ENCODE data around the gene FBXL15.

FBXL15 gene

GRCh38 chr10:102424916-102425315 is 4.3 kb downstream of the FBXL15 start:
- Histone ChIP-seq H3K9ac (ENCODE audit: low read length in 5 of 5) (no peak overlapping the region), H3K4me1 (ENCODE audit: control insufficient read depth in 5 of 5, insufficient read depth in 5 of 5, low read length in 5 of 5) (peaks cover 3 to 33% (median 30%) of the 10 kb centered on the region in 5 donors), H3K36me3 (ENCODE audit: control insufficient read depth in 5 of 5, insufficient read depth in 5 of 5, low read length in 5 of 5) (peaks cover 0 to 22% (median 19%) of the 10 kb centered on the region in 5 donors), H3K4me3 (ENCODE audit: low read depth in 1 of 5, low read length in 5 of 5) (no peak overlapping the region), H3K9me3 (ENCODE audit: control insufficient read depth in 5 of 5, low read length in 5 of 5) (no peaks in the 10 kb centered on the region), H3K27ac (ENCODE audit: low read depth, low read length) (no peak overlapping the region), H3K27me3 (ENCODE audit: control insufficient read depth in 5 of 5, insufficient read depth in 4 of 5, low read length in 5 of 5) (no peaks in the 10 kb centered on the region)

GRCh38 chr10:102425444-102425843 is 4.8 kb downstream of the FBXL15 start:
- Histone ChIP-seq H3K9me3 (ENCODE audit: control insufficient read depth in 5 of 5, low read length in 5 of 5) (no peaks in the 10 kb centered on the region), H3K27me3 (ENCODE audit: control insufficient read depth in 5 of 5, insufficient read depth in 4 of 5, low read length in 5 of 5) (no peaks in the 10 kb centered on the region), H3K4me3 (ENCODE audit: low read depth in 1 of 5, low read length in 5 of 5) (no peak overlapping the region), H3K9ac (ENCODE audit: low read length in 5 of 5) (no peak overlapping the region), H3K36me3 (ENCODE audit: control insufficient read depth in 5 of 5, insufficient read depth in 5 of 5, low read length in 5 of 5) (peaks cover 0 to 22% (median 19%) of the 10 kb centered on the region in 5 donors), H3K27ac (ENCODE audit: low read depth, low read length) (no peak overlapping the region), H3K4me1 (ENCODE audit: control insufficient read depth in 5 of 5, insufficient read depth in 5 of 5, low read length in 5 of 5) (peaks cover 3 to 28% (median 25%) of the 10 kb centered on the region in 5 donors)

- no peaks in the 10 kb centered on the region for H3K9me3 ChIP-seq (ENCODE audit: control insufficient read depth in 5 of 5, low read length in 5 of 5)
- no peak overlapping the region for H3K9ac ChIP-seq (ENCODE audit: low read length in 5 of 5)
- H3K4me3 ChIP-seq (ENCODE audit: low read depth in 1 of 5, low read length in 5 of 5), result no peak overlapping the region
- H3K27ac ChIP-seq (ENCODE audit: low read depth, low read length), result no peak overlapping the region
- peaks cover 0 to 22% (median 19%) of the 10 kb centered on the region in 5 donors for H3K36me3 ChIP-seq (ENCODE audit: control insufficient read depth in 5 of 5, insufficient read depth in 5 of 5, low read length in 5 of 5)
- H3K27me3 ChIP-seq (ENCODE audit: control insufficient read depth in 5 of 5, insufficient read depth in 4 of 5, low read length in 5 of 5), result no peaks in the 10 kb centered on the region
- H3K4me1 ChIP-seq (ENCODE audit: control insufficient read depth in 5 of 5, insufficient read depth in 5 of 5, low read length in 5 of 5), result peaks cover 8 to 25% (median 24%) of the 10 kb centered on the region in 5 donors
These were observed 6.2 kb downstream of the FBXL15 start for GRCh38 chr10:102426803-102427287.

- no peak overlapping the region for H3K4me3 ChIP-seq (ENCODE audit: low read depth in 1 of 5, low read length in 5 of 5)
- H3K9ac ChIP-seq (ENCODE audit: low read length in 5 of 5), result no peak overlapping the region
- H3K36me3 ChIP-seq (ENCODE audit: control insufficient read depth in 5 of 5, insufficient read depth in 5 of 5, low read length in 5 of 5), result peaks cover 0 to 6% (median 6%) of the 10 kb centered on the region in 5 donors
- no peaks in the 10 kb centered on the region for H3K9me3 ChIP-seq (ENCODE audit: control insufficient read depth in 5 of 5, low read length in 5 of 5)
- H3K27ac ChIP-seq (ENCODE audit: low read depth, low read length), result no peak overlapping the region
- peaks cover 6 to 23% (median 17%) of the 10 kb centered on the region in 5 donors for H3K4me1 ChIP-seq (ENCODE audit: control insufficient read depth in 5 of 5, insufficient read depth in 5 of 5, low read length in 5 of 5)
- H3K27me3 ChIP-seq (ENCODE audit: control insufficient read depth in 5 of 5, insufficient read depth in 4 of 5, low read length in 5 of 5), result peaks cover 0 to 8% (median 2%) of the 10 kb centered on the region in 5 donors
These were observed 8.8 kb downstream of the FBXL15 start for GRCh38 chr10:102429468-102429867.

GRCh38 chr10:102431452-102432124 is 11.0 kb downstream of the FBXL15 start:
- Histone ChIP-seq H3K36me3 (ENCODE audit: control insufficient read depth in 5 of 5, insufficient read depth in 5 of 5, low read length in 5 of 5) (no peaks in the 10 kb centered on the region), H3K27me3 (ENCODE audit: control insufficient read depth in 5 of 5, insufficient read depth in 4 of 5, low read length in 5 of 5) (peaks cover 0 to 21% (median 12%) of the 10 kb centered on the region in 5 donors), H3K9ac (ENCODE audit: low read length in 5 of 5) (peak overlapping the region; percentile 73 to 98 (median 88)), H3K4me3 (ENCODE audit: low read depth in 1 of 5, low read length in 5 of 5) (peak overlapping the region; percentile 88 to 96 (median 89)), H3K27ac (ENCODE audit: low read depth, low read length) (peak overlapping the region; percentile 70), H3K4me1 (ENCODE audit: control insufficient read depth in 5 of 5, insufficient read depth in 5 of 5, low read length in 5 of 5) (peaks cover 6 to 33% (median 21%) of the 10 kb centered on the region in 5 donors), H3K9me3 (ENCODE audit: control insufficient read depth in 5 of 5, low read length in 5 of 5) (no peaks in the 10 kb centered on the region)

GRCh38 chr10:102432162-102432950 is 11.7 kb downstream of the FBXL15 start, which contains the start of gene CUEDC2:
CUEDC2 (minus strand) TSS chr10:102432574; CDS start chr10:102425188, 7,386 bp downstream.
- Histone ChIP-seq H3K36me3 (ENCODE audit: control insufficient read depth in 5 of 5, insufficient read depth in 5 of 5, low read length in 5 of 5) (no peaks in the 10 kb centered on the region), H3K4me3 (ENCODE audit: low read depth in 1 of 5, low read length in 5 of 5) (peak within 1 kb of the TSS; percentile 88 to 96 (median 89)), H3K27ac (ENCODE audit: low read depth, low read length) (peak within 1 kb of the TSS; percentile 70), H3K9me3 (ENCODE audit: control insufficient read depth in 5 of 5, low read length in 5 of 5) (no peaks in the 10 kb centered on the region), H3K4me1 (ENCODE audit: control insufficient read depth in 5 of 5, insufficient read depth in 5 of 5, low read length in 5 of 5) (peaks cover 6 to 33% (median 21%) of the 10 kb centered on the region in 5 donors), H3K27me3 (ENCODE audit: control insufficient read depth in 5 of 5, insufficient read depth in 4 of 5, low read length in 5 of 5) (peaks cover 0 to 22% (median 12%) of the 10 kb centered on the region in 5 donors), H3K9ac (ENCODE audit: low read length in 5 of 5) (peak within 1 kb of the TSS; percentile 73 to 98 (median 88))

- peaks cover 6 to 33% (median 21%) of the 10 kb centered on the region in 5 donors for H3K4me1 ChIP-seq (ENCODE audit: control insufficient read depth in 5 of 5, insufficient read depth in 5 of 5, low read length in 5 of 5)
- no peaks in the 10 kb centered on the region for H3K9me3 ChIP-seq (ENCODE audit: control insufficient read depth in 5 of 5, low read length in 5 of 5)
- no peak overlapping the region for H3K9ac ChIP-seq (ENCODE audit: low read length in 5 of 5)
- H3K27me3 ChIP-seq (ENCODE audit: control insufficient read depth in 5 of 5, insufficient read depth in 4 of 5, low read length in 5 of 5), result peaks cover 0 to 22% (median 12%) of the 10 kb centered on the region in 5 donors
- H3K36me3 ChIP-seq (ENCODE audit: control insufficient read depth in 5 of 5, insufficient read depth in 5 of 5, low read length in 5 of 5), result no peaks in the 10 kb centered on the region
- no peak overlapping the region for H3K27ac ChIP-seq (ENCODE audit: low read depth, low read length)
- no peak overlapping the region for H3K4me3 ChIP-seq (ENCODE audit: low read depth in 1 of 5, low read length in 5 of 5)
These were observed 13.0 kb downstream of the FBXL15 start for GRCh38 chr10:102433619-102434046.

GRCh38 chr10:102434394-102435132 is 13.9 kb downstream of the FBXL15 start:
- H3K4me1 ChIP-seq (ENCODE audit: control insufficient read depth in 5 of 5, insufficient read depth in 5 of 5, low read length in 5 of 5), result peaks cover 6 to 33% (median 21%) of the 10 kb centered on the region in 5 donors
- no peaks in the 10 kb centered on the region for H3K36me3 ChIP-seq (ENCODE audit: control insufficient read depth in 5 of 5, insufficient read depth in 5 of 5, low read length in 5 of 5)
- H3K9ac ChIP-seq (ENCODE audit: low read length in 5 of 5), result peak overlapping the region in 1 of 5 donors; percentile 55
- H3K4me3 ChIP-seq (ENCODE audit: low read depth in 1 of 5, low read length in 5 of 5), result peak overlapping the region in 2 of 5 donors; percentile 16 to 54
- no peaks in the 10 kb centered on the region for H3K9me3 ChIP-seq (ENCODE audit: control insufficient read depth in 5 of 5, low read length in 5 of 5)
- H3K27ac ChIP-seq (ENCODE audit: low read depth, low read length), result no peak overlapping the region
- H3K27me3 ChIP-seq (ENCODE audit: control insufficient read depth in 5 of 5, insufficient read depth in 4 of 5, low read length in 5 of 5), result peaks cover 0 to 22% (median 12%) of the 10 kb centered on the region in 5 donors

GRCh38 chr10:102435133-102435497 is 14.5 kb downstream of the FBXL15 start:
- Histone ChIP-seq H3K4me3 (ENCODE audit: low read depth in 1 of 5, low read length in 5 of 5) (peak overlapping the region in 3 of 5 donors; percentile 11 to 54 (median 16)), H3K4me1 (ENCODE audit: control insufficient read depth in 5 of 5, insufficient read depth in 5 of 5, low read length in 5 of 5) (peaks cover 6 to 33% (median 21%) of the 10 kb centered on the region in 5 donors), H3K9me3 (ENCODE audit: control insufficient read depth in 5 of 5, low read length in 5 of 5) (no peaks in the 10 kb centered on the region), H3K9ac (ENCODE audit: low read length in 5 of 5) (peak overlapping the region in 1 of 5 donors; percentile 55), H3K27ac (ENCODE audit: low read depth, low read length) (no peak overlapping the region), H3K27me3 (ENCODE audit: control insufficient read depth in 5 of 5, insufficient read depth in 4 of 5, low read length in 5 of 5) (peaks cover 0 to 22% (median 12%) of the 10 kb centered on the region in 5 donors), H3K36me3 (ENCODE audit: control insufficient read depth in 5 of 5, insufficient read depth in 5 of 5, low read length in 5 of 5) (no peaks in the 10 kb centered on the region)
